HL-60/S4 (cell line): ENCODE measurements around the gene LYRM7.

ENCODE experiments used
- in situ Hi-C: fragments of 300-500 bp; cut with MboI; formaldehyde crosslinking; loops from 2 replicates; pipeline ENCODE4 v1.14.3; 2022; ENCODE audit warnings: low sequenced_read_pairs

LYRM7 gene

GRCh38 chr5:131214609-131215227 is 44.0 kb downstream of the LYRM7 start:
- in situ Hi-C loops: no loop called here

GRCh38 chr5:131217791-131218190 is 47.0 kb downstream of the LYRM7 start:
- in situ Hi-C loops: no loop called here

GRCh38 chr5:131218392-131218791 is 47.6 kb downstream of the LYRM7 start:
- in situ Hi-C loops: no loop called here

DNA sequence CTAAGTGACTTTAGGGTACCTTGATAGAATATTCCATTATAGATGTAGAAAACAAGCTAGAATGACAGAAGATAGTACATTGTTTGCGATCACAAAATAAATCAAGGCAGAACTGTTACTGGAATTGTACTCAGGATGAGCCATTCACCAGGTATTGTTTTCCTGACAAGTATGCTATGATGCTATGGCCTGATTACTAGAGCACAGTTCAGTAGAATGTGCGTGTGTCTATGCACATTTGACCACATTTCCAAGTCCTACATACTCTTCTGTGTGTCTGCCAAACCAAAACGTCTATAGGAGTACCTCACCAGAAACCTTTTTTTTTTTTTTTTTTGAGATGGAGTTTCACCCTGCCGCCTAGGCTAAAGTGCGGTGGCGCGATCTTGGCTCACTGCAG is 49.8 kb downstream of the LYRM7 start:
- in situ Hi-C loops: no loop called here

GRCh38 chr5:131221008-131221703 is 50.4 kb downstream of the LYRM7 start:
- in situ Hi-C loops: no loop called here

DNA sequence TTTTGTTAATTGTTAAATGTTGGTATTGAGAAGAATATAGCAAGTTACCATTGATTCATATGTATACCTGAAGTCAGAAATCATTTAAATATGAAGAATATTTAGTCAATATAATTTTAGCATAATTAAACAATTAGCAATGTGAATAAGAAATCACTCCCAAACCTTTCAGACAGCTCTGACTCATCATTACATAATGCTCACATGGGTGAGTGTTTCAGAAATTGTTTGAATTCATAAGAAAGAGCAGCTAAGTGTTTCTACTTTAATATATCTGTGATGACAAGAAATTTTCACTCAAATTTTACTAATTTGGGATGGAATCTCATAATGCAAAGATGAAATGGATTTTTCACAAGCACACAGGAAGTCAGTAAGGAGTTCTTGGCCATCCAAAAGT is 51.1 kb downstream of the LYRM7 start:
- in situ Hi-C loops: no loop called here

DNA sequence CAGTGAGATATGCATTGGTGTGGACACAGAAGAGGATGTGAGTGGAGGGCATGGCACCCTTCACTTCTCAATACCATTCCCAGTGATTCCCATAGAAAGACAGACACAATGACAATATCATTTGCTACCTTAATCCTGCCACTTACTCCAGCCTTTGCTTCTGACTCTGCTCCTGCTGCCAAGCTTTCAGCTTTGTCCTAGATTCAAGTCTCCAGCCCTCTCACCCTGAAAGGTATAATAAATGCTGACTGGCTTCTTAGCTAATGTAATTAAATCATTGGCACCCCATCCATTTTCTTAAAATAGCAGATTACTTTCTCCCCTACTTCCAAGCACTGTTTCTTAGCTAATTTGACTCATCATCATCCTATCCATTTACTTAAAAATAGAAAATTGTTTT is 52.0 kb downstream of the LYRM7 start:
- in situ Hi-C loops: no loop called here

DNA sequence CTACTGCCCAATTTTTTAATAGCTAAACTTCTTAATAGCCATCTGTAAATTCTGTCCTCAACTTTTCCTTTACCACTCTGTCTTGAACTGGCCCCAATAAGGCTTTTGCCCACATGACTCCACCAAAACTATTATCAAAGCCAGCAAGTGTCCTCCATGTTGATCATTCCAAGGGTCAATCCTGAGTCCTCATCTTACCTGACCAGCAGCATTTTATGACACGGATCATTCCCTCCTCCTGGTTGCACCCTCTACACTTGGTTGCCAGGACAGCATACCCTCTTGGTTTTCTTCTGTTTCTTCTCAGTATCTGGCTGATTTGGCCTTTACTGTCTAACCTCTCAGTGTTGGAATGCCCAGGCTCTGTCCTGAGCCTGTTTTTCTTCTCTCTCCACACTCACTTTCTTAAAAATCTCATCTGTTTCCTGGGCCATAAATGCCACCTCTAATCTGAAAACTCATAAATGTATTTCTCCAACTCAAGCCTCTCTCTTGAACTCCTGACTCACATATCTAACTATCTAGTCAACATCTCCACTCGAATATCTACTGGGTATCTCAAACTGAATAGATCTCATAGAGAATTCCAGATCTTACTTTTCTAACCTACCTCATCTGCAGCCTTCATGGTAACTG is 53.1 kb downstream of the LYRM7 start:
- in situ Hi-C loops: no loop called here

DNA sequence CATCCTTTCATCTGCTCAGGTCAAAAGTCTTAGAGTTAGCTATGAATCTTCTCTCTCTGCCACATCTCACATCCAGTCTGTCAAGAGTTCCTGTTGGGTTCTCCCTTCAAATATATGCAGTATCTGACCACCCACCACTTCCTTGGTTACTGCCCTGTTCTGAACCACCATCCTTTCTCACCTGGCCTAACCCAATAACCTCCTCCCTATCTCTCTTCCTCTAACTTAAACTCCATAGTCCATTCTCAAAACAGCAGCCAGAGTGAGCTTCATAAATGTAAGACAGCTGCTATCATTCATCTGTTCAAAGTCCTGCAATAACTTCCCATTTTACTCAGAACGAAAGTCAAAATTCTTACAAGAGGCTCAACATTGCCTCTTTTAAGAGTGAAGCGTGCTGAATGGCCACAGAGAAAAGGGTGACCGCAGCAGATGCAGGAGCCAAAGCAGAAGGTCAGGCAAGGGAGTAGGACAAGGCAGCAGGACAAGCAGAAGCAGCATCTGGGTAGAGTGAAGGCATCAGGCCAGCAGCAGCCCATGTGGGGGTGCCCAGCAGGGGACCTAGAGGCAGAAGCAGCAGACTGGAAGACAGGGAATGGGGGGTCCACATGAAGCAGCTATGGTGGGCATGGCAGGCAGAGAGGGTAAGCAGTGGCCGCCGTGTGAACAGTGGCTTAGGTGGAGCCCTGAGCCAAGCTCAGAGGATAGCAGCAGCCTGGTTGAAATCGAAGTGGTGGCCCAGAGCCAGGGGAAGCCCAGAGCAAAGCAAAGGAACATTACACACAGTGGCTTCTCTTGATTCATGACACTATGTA is 53.9 kb downstream of the LYRM7 start:
- in situ Hi-C loops: no loop called here

GRCh38 chr5:131225282-131225974 is 54.7 kb downstream of the LYRM7 start:
- in situ Hi-C loops: no loop called here

- in situ Hi-C loops: no loop called here
Measured at GRCh38 chr5:131226899-131227298, 56.2 kb downstream of the LYRM7 start.

DNA sequence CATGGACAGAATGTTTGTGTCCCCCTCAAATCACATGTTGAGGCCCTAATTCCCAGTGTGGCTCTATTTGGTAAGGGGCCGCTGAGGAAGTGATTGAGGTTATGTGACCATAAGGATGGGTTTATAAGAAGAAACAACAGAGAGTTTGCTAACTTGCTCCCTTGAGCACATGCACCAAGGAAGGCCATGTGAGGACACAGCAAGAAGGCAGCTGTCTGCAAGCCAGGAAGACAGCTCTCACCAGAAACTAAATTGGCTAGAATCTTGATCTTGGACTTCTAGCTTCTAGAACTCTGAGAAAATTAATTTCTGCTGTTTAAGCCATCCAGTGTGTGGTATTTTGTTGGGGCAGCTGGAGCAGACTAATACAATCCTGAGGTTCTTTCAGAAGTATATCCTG is 57.9 kb downstream of the LYRM7 start:
- in situ Hi-C loops: no loop called here

GRCh38 chr5:131229623-131230022 is 58.9 kb downstream of the LYRM7 start:
- in situ Hi-C loops: no loop called here

DNA sequence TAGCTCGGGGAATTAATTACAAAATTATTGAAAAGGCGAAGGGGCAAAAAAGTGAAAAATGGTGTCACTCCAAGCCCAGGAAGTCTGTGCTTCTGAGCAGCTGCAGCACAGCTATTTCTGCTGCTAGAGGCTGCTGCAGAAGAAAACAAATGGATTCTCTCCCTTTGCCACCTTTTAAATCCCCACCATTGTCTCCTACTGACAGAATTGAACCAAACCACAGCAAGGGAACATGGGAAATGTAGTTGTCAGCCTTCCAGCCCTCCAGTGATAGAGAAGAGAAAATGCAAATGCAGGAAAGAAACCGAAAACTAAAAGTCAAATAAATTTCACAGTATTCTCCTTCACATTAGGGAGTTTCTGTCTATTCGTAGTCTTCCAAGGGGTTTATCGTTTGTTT is 59.7 kb downstream of the LYRM7 start:
- in situ Hi-C loops: no loop called here

DNA sequence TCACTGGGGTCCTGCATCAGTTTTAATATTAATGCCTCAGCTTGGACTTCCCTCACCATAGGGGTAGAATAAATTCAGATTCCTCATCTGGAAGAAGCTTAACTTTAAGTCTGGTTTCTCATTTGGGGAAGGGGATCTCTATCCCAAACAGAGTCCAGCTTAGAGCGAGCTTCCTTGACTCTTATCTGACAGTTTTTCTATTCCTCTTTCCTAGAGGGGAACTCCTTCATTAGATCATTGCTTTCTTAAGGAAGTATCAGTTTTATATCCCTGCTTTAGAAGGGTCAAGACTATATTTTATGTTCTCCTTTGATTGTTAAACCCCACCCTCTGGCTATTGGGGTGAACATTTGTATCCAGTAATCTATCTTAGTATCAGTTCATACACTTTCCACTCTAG is 68.9 kb downstream of the LYRM7 start:
- in situ Hi-C loops: no loop called here

- in situ Hi-C loops: no loop called here
Measured at GRCh38 chr5:131242728-131243255, 72.0 kb downstream of the LYRM7 start.

DNA sequence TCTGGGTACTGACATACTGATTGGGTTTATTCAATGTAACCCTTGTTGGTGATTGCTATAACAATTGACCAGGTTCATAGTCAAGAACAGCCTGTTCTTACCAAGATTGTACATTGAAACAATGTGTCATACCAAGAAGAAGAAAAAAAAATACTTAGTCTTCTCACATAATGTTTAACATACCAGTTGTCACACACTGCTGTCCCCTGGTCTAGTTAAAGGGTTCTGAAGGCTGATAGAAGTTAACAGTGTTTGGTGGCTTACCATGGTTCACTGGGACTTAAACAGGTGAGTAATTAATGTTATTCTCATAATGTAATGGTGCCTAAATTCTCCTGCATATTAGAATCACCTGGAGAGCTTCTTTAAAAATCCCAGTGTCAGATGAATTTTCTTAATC is 74.6 kb downstream of the LYRM7 start:
- in situ Hi-C loops: no loop called here

GRCh38 chr5:131245948-131246347 is 75.2 kb downstream of the LYRM7 start:
- in situ Hi-C loops: no loop called here

DNA sequence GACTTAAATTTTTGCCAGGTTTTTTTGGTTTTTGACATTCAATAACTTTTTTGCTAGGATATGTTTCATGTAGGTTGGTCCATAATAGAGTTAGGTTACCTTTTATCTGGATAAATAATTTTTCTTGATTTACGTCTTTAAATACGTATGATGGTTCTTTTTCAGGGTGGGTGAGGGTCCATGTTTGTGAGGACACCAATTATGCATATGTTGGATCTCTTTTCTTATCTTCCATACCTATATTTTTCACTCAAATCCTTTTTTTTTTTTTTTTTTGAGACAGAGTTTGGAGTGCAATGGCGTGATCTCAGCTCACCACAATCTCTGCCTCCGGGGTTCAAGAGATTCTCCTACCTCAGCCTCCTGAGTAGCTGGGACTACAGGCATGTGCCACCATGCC is 75.8 kb downstream of the LYRM7 start:
- in situ Hi-C loops: no loop called here

- in situ Hi-C loops: no loop called here
Measured at GRCh38 chr5:131250751-131251475, 80.2 kb downstream of the LYRM7 start.
